GM12892 (cell line): ENCODE measurements around the gene ZNF532.

ENCODE experiments used
- POLR2A ChIP-seq: IDR thresholded peaks from 2 replicates; pipeline ENCODE4 v1.6.1; 2011; ENCODE audit warnings: low read depth, low read length, control low read depth
- POLR2AphosphoS5 ChIP-seq: IDR thresholded peaks from 2 replicates; pipeline ENCODE4 v1.6.1; 2011; ENCODE audit warnings: low read depth, low read length, control low read depth
- TAF1 ChIP-seq: IDR thresholded peaks from 2 replicates; pipeline ENCODE4 v1.6.1; 2011; ENCODE audit warnings: low read depth, mild to moderate bottlenecking, control low read depth, low read length, borderline replicate concordance

GRCh38 chr18:58903533-58903932 is 38.9 kb downstream of the ZNF532 start:
- TF ChIP-seq POLR2A (no peak), POLR2AphosphoS5 (no peak), TAF1 (no peak)
